K562 (cell line): Measurements from ENCODE around the gene SYVN1. TPM values are rescaled to one million over a fixed set of nuclear protein-coding genes. Genes with fewer than 3 reads are reported as not detected.

ENCODE experiments used
- ARID4B ChIP-seq: sonication (generic); formaldehyde crosslinking; IDR thresholded peaks from 2 replicates; pipeline ENCODE4 v1.8.0; 2022; ENCODE audit warnings: mild to moderate bottlenecking, missing genetic modification reagents
- BHLHE40 ChIP-seq: IDR thresholded peaks from 2 replicates; pipeline ENCODE4 v1.6.1; 2011; ENCODE audit warnings: low read length, improper control_type of control experiment
- BRD4 ChIP-seq: fragments of 200-600 bp; sonication (generic); IDR thresholded peaks from 2 replicates; pipeline ENCODE4 v1.6.1; 2017; ENCODE audit warnings: inconsistent platforms
- BRF1 ChIP-seq: IDR thresholded peaks from 3 replicates; pipeline ENCODE4 v1.6.1; 2011; ENCODE audit warnings: borderline replicate concordance, mild to moderate bottlenecking; ENCODE audit not compliant: insufficient read length; ENCODE audit errors: extremely low read depth
- DPF2 ChIP-seq: fragments of 450-650 bp; IDR thresholded peaks from 2 replicates; pipeline ENCODE4 v1.6.1; 2016
- FOXK2 ChIP-seq, 2 experiments: fragments of 450-650 bp; IDR thresholded peaks in 1 of 2; conservative IDR thresholded peaks in 1 of 2; 2 replicates each; pipeline ENCODE4 v1.6.1; 2016; ENCODE audit warnings: low read depth in 2 of 2, mild to moderate bottlenecking in 1 of 2
- GATA2 ChIP-seq: sonication (generic); formaldehyde crosslinking; IDR thresholded peaks from 2 replicates; pipeline ENCODE4 v1.4.0; 2020; ENCODE audit warnings: mild to moderate bottlenecking, missing genetic modification reagents
- HDAC1 ChIP-seq, 2 experiments: fragments of 450-650 bp; IDR thresholded peaks; 2 replicates each; pipeline ENCODE4 v1.6.1; 2016 to 2017; ENCODE audit warnings: inconsistent platforms in 1 of 2, mild to moderate bottlenecking in 1 of 2, moderate library complexity in 1 of 2
- HNRNPH1 ChIP-seq: fragments of 200-400 bp; formaldehyde crosslinking; optimal IDR thresholded peaks from 2 replicates; pipeline ENCODE3; 2017; ENCODE audit warnings: low read depth, mild to moderate bottlenecking, low read length, moderate library complexity
- KDM2B ChIP-seq: fragments of 250-450 bp; sonication (Bioruptor Pico); IDR thresholded peaks from 2 replicates; pipeline ENCODE4 v1.8.0; 2021; ENCODE audit warnings: mild to moderate bottlenecking, moderate library complexity
- KDM4B ChIP-seq, 2 experiments: fragments of 450-650 bp in 1 of 2; sonication (generic) in 1 of 2; IDR thresholded peaks; 2 replicates each; pipeline ENCODE4 v1.6.1; 2016 to 2017; ENCODE audit warnings: borderline replicate concordance in 2 of 2, antibody characterized with exemption in 1 of 2, low read depth in 1 of 2, mild to moderate bottlenecking in 1 of 2
- PHTF2 ChIP-seq: fragments of 250-450 bp; sonication (Bioruptor Pico); IDR thresholded peaks from 2 replicates; pipeline ENCODE4 v1.5.0; 2021; ENCODE audit warnings: mild to moderate bottlenecking
- POLR2G ChIP-seq: fragments of 200-400 bp; formaldehyde crosslinking; IDR thresholded peaks from 2 replicates; pipeline ENCODE4 v1.6.1; 2017; ENCODE audit warnings: low read depth, mild to moderate bottlenecking, antibody characterized with exemption, low read length, moderate library complexity
- RBM14 ChIP-seq: fragments of 200-400 bp; formaldehyde crosslinking; IDR thresholded peaks from 2 replicates; pipeline ENCODE4 v1.6.1; 2018; ENCODE audit warnings: low read depth, mild to moderate bottlenecking, low read length, moderate library complexity, borderline replicate concordance; ENCODE audit not compliant: insufficient read depth
- RBM34 ChIP-seq: fragments of 200-400 bp; formaldehyde crosslinking; IDR thresholded peaks from 2 replicates; pipeline ENCODE4 v1.6.1; 2018; ENCODE audit warnings: low read length, borderline replicate concordance; ENCODE audit not compliant: insufficient read depth
- ZC3H11A ChIP-seq: IDR thresholded peaks from 2 replicates; pipeline ENCODE4 v1.6.1; 2012; ENCODE audit warnings: low read depth, low read length, improper control_type of control experiment
- ZFP91 ChIP-seq: sonication (generic); formaldehyde crosslinking; IDR thresholded peaks from 2 replicates; pipeline ENCODE4 v1.8.0; 2022; ENCODE audit warnings: mild to moderate bottlenecking, missing genetic modification reagents
- ZNF12 ChIP-seq: sonication (generic); formaldehyde crosslinking; IDR thresholded peaks from 2 replicates; pipeline ENCODE4 v1.4.0; 2020; ENCODE audit warnings: mild to moderate bottlenecking, missing genetic modification reagents
- ZNF146 ChIP-seq: IDR thresholded peaks from one replicate; pipeline ENCODE4 v1.6.1; 2018; ENCODE audit warnings: missing compliant biosample characterization; ENCODE audit not compliant: unreplicated experiment
- ZNF263 ChIP-seq: sonication (generic); formaldehyde crosslinking; IDR thresholded peaks from 2 replicates; pipeline ENCODE4 v1.8.0; 2022; ENCODE audit warnings: mild to moderate bottlenecking, missing genetic modification reagents, borderline replicate concordance
- polyA plus RNA-seq, 8 experiments: library from polyadenylated mRNA; depleted of rRNA in 4 of 8; stranded (reverse) in 5 of 8; unstranded in 3 of 8; fragments of >200 nt; fragmentation: Nextera tagmentation in 2 of 8; fragmentation: Illumina TruSeq in 1 of 8; extraction: Ambion mirVana in 2 of 8; extraction: Trizol in 1 of 8; gene quantifications; 2 replicates each; pipeline versions ENCODE4 v1.2.1 to v1.2.3, GENCODE V29; 2011 to 2014; ENCODE audit warnings: inconsistent platforms in 1 of 8, missing spikeins in 1 of 8
- total RNA-seq, 7 experiments: library from RNA; depleted of rRNA in 6 of 7; stranded (reverse); fragments of >200 nt in 6 of 7; fragmentation: Illumina TruSeq in 2 of 7; extraction: Trizol in 2 of 7; gene quantifications; 2 replicates each; pipeline versions ENCODE4 v1.2.1 to v1.2.3, GENCODE V29; 2011 to 2021; ENCODE audit warnings: low replicate concordance in 1 of 7

The SYVN1 gene
- total and polyA plus RNA-seq, 9 of the 15 experiments (the other 6 are each of a cell fraction or from before 2014, with no cell fraction given): 0.41 to 47.4 (median 9.9) TPM

- TF ChIP-seq ARID4B (CRISPR knock-in tag) (peak; percentile 91), HNRNPH1 (no peak), BRD4 (peak; percentile 81; the same call in 1 of the 2 replicates), POLR2G (peak; percentile 94), ZNF146 (no peak), PHTF2 (CRISPR knock-in tag) (no peak), KDM2B (peak; percentile 50; the same call in 1 of the 2 replicates), BRF1 (no peak), RBM34 (no peak), FOXK2 (conservative IDR thresholded peaks at IDR 0.05 in 1 of 2, IDR thresholded peaks at IDR 0.05 in 1 of 2; ENCODE audit: low read depth in 2 of 2) (peak; percentile 84 to 87), ZC3H11A (peak; percentile 93; the same call in 1 of the 2 replicates), ZNF12 (CRISPR knock-in tag) (no peak), KDM4B (IDR thresholded peaks at IDR 0.05; ENCODE audit: borderline replicate concordance in 2 of 2, low read depth in 1 of 2) (peak in 1 of 2 experiments; percentile 94; a peak in 2 of 4 replicates), ZFP91 (CRISPR knock-in tag) (peak; percentile 78; the same call in 1 of the 2 replicates), GATA2 (CRISPR knock-in tag) (no peak), RBM14 (no peak), ZNF263 (CRISPR knock-in tag) (peak; percentile 80), BHLHE40 (peak; percentile 72), HDAC1 (IDR thresholded peaks at IDR 0.05) (peak in 1 of 2 experiments; percentile 83; a peak in 2 of 4 replicates), DPF2 (no peak)
Measured at GRCh38 chr11:65095974-65096806, 38.1 kb downstream of the SYVN1 start, which contains the start of gene VPS51 (continued).
